Measurements from ENCODE around the gene CCR5AS.
"Not testable (repeated sequence)": the region's sequence is repeated elsewhere in the genome, so short reads cannot be mapped to it uniquely, and the experiment has no call there.

The CCR5AS gene

DNA sequence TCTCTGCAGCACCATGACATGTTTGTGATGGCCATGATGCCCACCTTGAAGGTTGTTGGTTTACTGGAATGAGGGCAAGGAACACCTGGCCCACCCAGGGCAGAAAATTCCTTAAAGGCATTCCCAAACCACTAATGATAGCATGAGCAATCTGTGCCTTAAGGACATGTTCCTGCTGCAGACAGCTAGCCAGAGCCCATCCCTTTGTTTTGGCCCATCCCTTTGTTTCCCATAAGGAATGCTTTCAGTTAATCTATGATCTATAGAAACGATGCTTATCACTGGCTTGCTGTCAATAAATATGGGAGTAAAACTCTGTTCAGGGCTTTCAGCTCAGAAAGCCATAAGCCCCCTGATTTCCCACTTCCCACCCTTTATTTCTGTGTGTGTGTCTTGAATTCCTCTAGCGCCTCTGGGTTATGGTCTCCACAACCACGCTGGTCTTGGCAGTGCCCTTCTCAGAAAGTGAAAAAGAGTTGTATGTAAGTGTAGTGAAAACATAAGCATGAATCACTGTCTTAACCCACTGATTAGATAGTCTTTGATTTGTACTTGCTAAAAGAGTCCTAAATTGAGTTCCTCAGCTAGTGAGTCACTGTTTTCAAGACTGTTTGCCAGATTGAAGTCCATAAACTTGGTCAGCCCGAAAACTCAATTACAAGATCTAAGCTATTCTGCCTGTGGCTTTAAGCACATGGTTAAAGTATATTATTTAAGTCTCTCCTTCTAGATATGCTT, 72.0 kb downstream of the CCR5AS start:
- Histone ChIP-seq H4K20me1 (ENCODE audit: insufficient read depth) (no peaks in the 10 kb centered on the region), H3K27ac (no peak overlapping the region), H3K9ac (no peak overlapping the region), H3K79me2 (ENCODE audit: insufficient read depth, low read depth) (no peaks in the 10 kb centered on the region), H3K27me3 (ENCODE audit: insufficient read depth, low read depth) (no peaks in the 10 kb centered on the region), H3K4me1 (ENCODE audit: low read depth, poor library complexity, severe bottlenecking) (no peaks in the 10 kb centered on the region), H2AFZ (ENCODE audit: low read depth) (no peak overlapping the region), H3K4me2 (no peak overlapping the region), H3K4me3 (IDR thresholded peaks at IDR 0.05; ENCODE audit: insufficient read depth, low read depth, low read length) (no peak overlapping the region), H3K36me3 (ENCODE audit: insufficient read depth) (no peaks in the 10 kb centered on the region)
- TF ChIP-seq, protein P1, sequence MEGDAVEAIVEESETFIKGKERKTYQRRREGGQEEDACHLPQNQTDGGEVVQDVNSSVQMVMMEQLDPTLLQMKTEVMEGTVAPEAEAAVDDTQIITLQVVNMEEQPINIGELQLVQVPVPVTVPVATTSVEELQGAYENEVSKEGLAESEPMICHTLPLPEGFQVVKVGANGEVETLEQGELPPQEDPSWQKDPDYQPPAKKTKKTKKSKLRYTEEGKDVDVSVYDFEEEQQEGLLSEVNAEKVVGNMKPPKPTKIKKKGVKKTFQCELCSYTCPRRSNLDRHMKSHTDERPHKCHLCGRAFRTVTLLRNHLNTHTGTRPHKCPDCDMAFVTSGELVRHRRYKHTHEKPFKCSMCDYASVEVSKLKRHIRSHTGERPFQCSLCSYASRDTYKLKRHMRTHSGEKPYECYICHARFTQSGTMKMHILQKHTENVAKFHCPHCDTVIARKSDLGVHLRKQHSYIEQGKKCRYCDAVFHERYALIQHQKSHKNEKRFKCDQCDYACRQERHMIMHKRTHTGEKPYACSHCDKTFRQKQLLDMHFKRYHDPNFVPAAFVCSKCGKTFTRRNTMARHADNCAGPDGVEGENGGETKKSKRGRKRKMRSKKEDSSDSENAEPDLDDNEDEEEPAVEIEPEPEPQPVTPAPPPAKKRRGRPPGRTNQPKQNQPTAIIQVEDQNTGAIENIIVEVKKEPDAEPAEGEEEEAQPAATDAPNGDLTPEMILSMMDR (conservative IDR thresholded peaks at IDR 0.05; ENCODE audit: low read depth, low read length): no peak

DNA sequence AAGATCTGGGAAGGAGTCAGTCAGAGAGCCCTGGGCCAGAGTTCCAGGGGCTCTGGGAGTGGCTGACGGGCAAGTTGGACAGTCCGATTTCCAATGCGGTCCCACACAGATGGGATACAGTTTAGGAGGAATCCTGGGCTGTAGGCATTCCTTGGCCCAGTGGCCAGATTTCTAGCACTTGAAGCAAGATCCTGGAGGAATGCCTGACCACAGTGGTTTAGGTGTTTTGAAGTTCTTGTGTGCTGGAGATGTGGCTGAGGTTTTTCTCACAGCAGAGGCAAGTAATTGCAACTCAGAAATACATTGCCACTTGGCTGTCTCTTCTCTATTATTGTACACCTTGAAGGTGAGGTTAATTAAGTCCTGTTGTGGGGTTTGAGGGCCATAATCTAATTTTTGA, 76.2 kb downstream of the CCR5AS start:
- not testable (repeated sequence) for H3K27me3 ChIP-seq (ENCODE audit: insufficient read depth, low read depth)

DNA sequence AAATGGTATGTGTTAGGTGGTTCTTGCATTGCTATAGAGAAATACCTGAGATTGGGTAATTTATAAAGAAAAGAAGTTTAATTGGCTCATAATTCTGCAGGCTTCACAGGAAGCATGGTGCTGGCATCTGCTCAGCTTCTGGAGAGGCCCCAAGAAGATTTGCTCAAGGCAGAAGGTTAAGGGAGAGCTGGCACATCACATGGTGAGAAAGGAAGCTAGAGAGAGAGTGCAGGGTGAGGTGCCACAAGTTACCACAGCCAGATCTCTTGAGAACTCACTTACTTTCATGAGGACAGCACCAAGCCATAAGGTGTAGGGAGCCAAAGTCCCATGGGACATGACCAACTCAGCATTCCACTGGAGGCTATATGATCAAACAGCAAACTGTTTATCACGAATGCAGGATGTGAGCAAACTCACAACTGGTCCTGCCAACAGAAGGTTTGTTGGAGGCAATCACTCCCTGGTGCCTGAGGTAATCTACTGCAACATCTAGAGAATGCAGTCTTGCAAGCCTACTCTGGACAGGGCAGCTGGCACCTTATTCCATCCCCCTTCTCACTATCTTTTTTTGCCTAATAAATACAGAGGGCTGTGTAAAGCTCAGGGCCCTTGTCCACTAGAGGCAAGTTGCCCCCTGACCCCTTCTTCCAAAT, 81.1 kb downstream of the CCR5AS start:
- Histone ChIP-seq H3K4me1 (ENCODE audit: low read depth, poor library complexity, severe bottlenecking) (peaks cover 6% of the 10 kb centered on the region), H3K36me3 (ENCODE audit: insufficient read depth) (no peaks in the 10 kb centered on the region), H3K9ac (no peak overlapping the region), H3K4me2 (no peak overlapping the region), H4K20me1 (ENCODE audit: insufficient read depth) (no peaks in the 10 kb centered on the region), H3K27ac (no peak overlapping the region), H2AFZ (ENCODE audit: low read depth) (no peak overlapping the region), H3K79me2 (ENCODE audit: insufficient read depth, low read depth) (no peaks in the 10 kb centered on the region), H3K27me3 (ENCODE audit: insufficient read depth, low read depth) (no peaks in the 10 kb centered on the region), H3K4me3 (IDR thresholded peaks at IDR 0.05; ENCODE audit: insufficient read depth, low read depth, low read length) (no peak overlapping the region)
- TF ChIP-seq, protein P1 (conservative IDR thresholded peaks at IDR 0.05; ENCODE audit: low read depth, low read length): no peak

More for the DNA sequence above, 76.2 kb downstream of the CCR5AS start:
- not testable (repeated sequence) for H3K4me1 ChIP-seq (ENCODE audit: low read depth, poor library complexity, severe bottlenecking); H3K4me2 ChIP-seq; H3K4me3 ChIP-seq (IDR thresholded peaks at IDR 0.05; ENCODE audit: insufficient read depth, low read depth, low read length); H2AFZ ChIP-seq (ENCODE audit: low read depth); H3K27ac ChIP-seq; H3K9ac ChIP-seq; H3K79me2 ChIP-seq (ENCODE audit: insufficient read depth, low read depth); H3K36me3 ChIP-seq (ENCODE audit: insufficient read depth); H4K20me1 ChIP-seq (ENCODE audit: insufficient read depth)

DNA sequence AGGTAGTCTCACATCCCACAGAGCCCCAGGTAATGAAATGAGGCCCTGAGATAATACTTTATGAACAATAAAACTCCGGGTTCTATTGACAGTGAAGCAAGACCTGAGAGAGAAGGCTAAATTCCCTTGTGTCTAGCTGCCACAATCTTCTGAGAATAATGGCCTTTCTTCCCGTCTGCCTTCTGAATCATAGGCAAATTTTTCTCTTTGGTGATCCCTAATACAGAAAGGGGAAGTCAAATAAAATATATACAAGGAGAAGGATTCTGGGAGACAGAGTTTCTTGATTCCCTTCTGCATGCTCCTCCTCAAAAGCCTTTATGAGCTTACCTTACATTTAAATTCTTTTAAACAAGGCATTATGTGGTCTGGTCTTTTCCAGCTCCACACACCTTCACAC, 82.8 kb downstream of the CCR5AS start:
- no peak overlapping the region for H3K4me2 ChIP-seq

More for the DNA sequence above, 82.8 kb downstream of the CCR5AS start:
- Histone ChIP-seq H3K4me1 (ENCODE audit: low read depth, poor library complexity, severe bottlenecking) (peaks cover 6% of the 10 kb centered on the region), H3K27me3 (ENCODE audit: insufficient read depth, low read depth) (no peaks in the 10 kb centered on the region), H3K36me3 (ENCODE audit: insufficient read depth) (no peaks in the 10 kb centered on the region), H3K27ac (no peak overlapping the region), H4K20me1 (ENCODE audit: insufficient read depth) (no peaks in the 10 kb centered on the region), H2AFZ (ENCODE audit: low read depth) (no peak overlapping the region), H3K9ac (no peak overlapping the region), H3K79me2 (ENCODE audit: insufficient read depth, low read depth) (no peaks in the 10 kb centered on the region), H3K4me3 (IDR thresholded peaks at IDR 0.05; ENCODE audit: insufficient read depth, low read depth, low read length) (no peak overlapping the region)
- TF ChIP-seq, protein P1 (conservative IDR thresholded peaks at IDR 0.05; ENCODE audit: low read depth, low read length): no peak
